HepG2 (cell line): ENCODE measurements around the gene MAGEA9. TPM values are rescaled to one million over a fixed set of nuclear protein-coding genes. Genes with fewer than 3 reads are reported as not detected.
"Not testable (repeated sequence)": the region's sequence is repeated elsewhere in the genome, so short reads cannot be mapped to it uniquely, and the experiment has no call there.

ENCODE experiments used
- ATAC-seq: fragments of 200-7000 bp; cut with Tn5 transposase; 3 replicates; pipeline ENCODE4 v1.9.1; 2020; ENCODE audit warnings: mild to moderate bottlenecking, moderate library complexity
- BruUV-seq: library from RNA; stranded (reverse); fragments of 400-500 nt; replicated peaks from 2 replicates; lab custom pipeline; 2021; lab: Mats Ljungman, UMichigan
- CTCF ChIA-PET: fragments of 300-600 bp; formaldehyde crosslinking; extraction: SDS; loops from one replicate; lab custom pipeline; 2021; ENCODE audit warnings: low total read pairs, inconsistent platforms, low intra/inter-chr PET ratio; lab: Yijun Ruan, JAX
- POLR2A ChIA-PET: fragments of 350-600 bp; sonication (Branson Sonifier 250); formaldehyde crosslinking; loops from one replicate; lab custom pipeline; 2020; ENCODE audit warnings: antibody characterized with exemption, inconsistent platforms; lab: Yijun Ruan, JAX
- DNase-seq: peaks from one replicate; pipeline ENCODE4 v3.0.0-alpha.2; 2015; ENCODE audit warnings: low spot score
- FAIRE-seq: peaks from 3 replicates; lab custom pipeline; 2011; peaks lifted over from hg19 to GRCh38; lab: Jason Lieb, UNC
- H2AFZ ChIP-seq: one replicate; pipeline ENCODE4 v1.6.1; 2011; ENCODE audit warnings: low read length, inconsistent platforms
- H3K27ac ChIP-seq: fragments of 300-600 bp; 3 replicates; pipeline ENCODE4 v1.8.0; 2011; ENCODE audit warnings: mixed run types, mild to moderate bottlenecking, mixed read lengths, low read length, inconsistent platforms; ENCODE audit not compliant: insufficient read depth; ENCODE audit errors: extremely low read length
- H3K27me3 ChIP-seq, 2 experiments: fragments of 200-600 bp in 1 of 2; 2 replicates in 1 of 2; 3 replicates in 1 of 2; pipeline versions ENCODE4 v1.6.0 to v1.8.0; 2011; ENCODE audit warnings: low read length in 2 of 2, mild to moderate bottlenecking in 2 of 2, moderate library complexity in 2 of 2, inconsistent platforms in 1 of 2; ENCODE audit not compliant: insufficient read depth in 2 of 2, control insufficient read depth in 1 of 2
- H3K36me3 ChIP-seq, 2 experiments: fragments of 200-600 bp in 1 of 2; replicated peaks in 1 of 2; 2 replicates in 1 of 2; 3 replicates in 1 of 2; pipeline versions ENCODE4 v1.5.1 to v1.8.0; 2011; ENCODE audit warnings: low read length in 2 of 2, inconsistent platforms in 1 of 2; ENCODE audit not compliant: insufficient read depth in 2 of 2, control insufficient read depth in 1 of 2
- H3K4me1 ChIP-seq: 2 replicates; pipeline ENCODE4 v1.5.1; 2012; ENCODE audit warnings: low read length, inconsistent platforms; ENCODE audit not compliant: insufficient read depth
- H3K4me2 ChIP-seq: 2 replicates; pipeline ENCODE4 v1.6.0; 2011; ENCODE audit warnings: low read depth, low read length, inconsistent platforms
- H3K4me3 ChIP-seq, 3 experiments: fragments of 200-600 bp in 1 of 3; sonication (generic), shearing (Covaris generic) in 1 of 3; replicated peaks in 1 of 3; 2 replicates each; pipeline ENCODE4 v1.5.1; 2011 to 2016; ENCODE audit warnings: low read length in 3 of 3, inconsistent platforms in 2 of 3, low read depth in 2 of 3, mild to moderate bottlenecking in 2 of 3, control low read depth in 1 of 3, mixed read lengths in 1 of 3; ENCODE audit not compliant: insufficient read depth in 1 of 3
- H3K79me2 ChIP-seq: one replicate; pipeline ENCODE4 v1.6.1; 2011; ENCODE audit warnings: low read length, inconsistent platforms; ENCODE audit not compliant: insufficient read depth
- H3K9ac ChIP-seq: 2 replicates; pipeline ENCODE4 v1.6.0; 2011; ENCODE audit warnings: mild to moderate bottlenecking, low read depth, low read length, inconsistent platforms; ENCODE audit not compliant: insufficient read depth
- H3K9me3 ChIP-seq: 2 replicates; pipeline ENCODE4 v1.5.1; 2012; ENCODE audit warnings: mild to moderate bottlenecking, low read length
- H4K20me1 ChIP-seq: 2 replicates; pipeline ENCODE4 v1.6.0; 2011; ENCODE audit warnings: inconsistent platforms, mild to moderate bottlenecking, low read length, moderate library complexity; ENCODE audit not compliant: insufficient read depth
- BCLAF1 ChIP-seq: fragments of 450-650 bp; IDR thresholded peaks from 2 replicates; pipeline ENCODE4 v1.6.1; 2017; ENCODE audit warnings: mild to moderate bottlenecking
- RBAK ChIP-seq: sonication (generic); formaldehyde crosslinking; IDR thresholded peaks from 2 replicates; pipeline ENCODE4 v1.5.1; 2020; ENCODE audit warnings: mild to moderate bottlenecking, missing genetic modification reagents
- YEATS4 ChIP-seq: sonication (generic); formaldehyde crosslinking; IDR thresholded peaks from 2 replicates; pipeline ENCODE4 v1.4.0; 2020; ENCODE audit warnings: missing genetic modification reagents, borderline replicate concordance
- ZFX ChIP-seq: sonication (generic); formaldehyde crosslinking; IDR thresholded peaks from 2 replicates; pipeline ENCODE4 v1.4.0; 2020; ENCODE audit warnings: mild to moderate bottlenecking, low read depth, missing genetic modification reagents, moderate library complexity
- ZNF274 ChIP-seq: sonication (generic); formaldehyde crosslinking; IDR thresholded peaks from 2 replicates; pipeline ENCODE4 v1.5.1; 2020; ENCODE audit warnings: mild to moderate bottlenecking, missing genetic modification reagents
- ZNF550 ChIP-seq: sonication (generic); formaldehyde crosslinking; IDR thresholded peaks from 2 replicates; pipeline ENCODE4 v1.4.0; 2020; ENCODE audit warnings: mild to moderate bottlenecking, missing genetic modification reagents, borderline replicate concordance
- WGBS: methylation state at CpG from one replicate; pipeline ENCODE4 v1.1.6; 2017; ENCODE audit warnings: low lambda C conversion rate; 5-methylcytosine and 5-hydroxymethylcytosine counted together
- in situ Hi-C: cut with HindIII; loops from 2 replicates; pipeline ENCODE4 v1.10.0; 2017; ENCODE audit warnings: low pct_unique_long_range_greater_than_20kb; ENCODE audit not compliant: extremely low pct_ligation_motif_present
- intact Hi-C: fragments of 100-400 bp; cut with micrococcal nuclease; formaldehyde crosslinking; loops from one replicate; pipeline ENCODE4 v1.10.0; 2022; ENCODE audit not compliant: unreplicated experiment
- polyA plus RNA-seq, 8 experiments: library from polyadenylated mRNA; depleted of rRNA in 3 of 8; stranded (reverse) in 7 of 8; unstranded in 1 of 8; fragments of >200 nt; fragmentation: Illumina TruSeq in 4 of 8; extraction: Trizol in 4 of 8; gene quantifications; 2 replicates each; pipeline versions ENCODE4 v1.2.1 to v1.2.3, GENCODE V29; 2011 to 2016; ENCODE audit warnings: low read depth in 4 of 8, missing spikeins in 1 of 8, mixed read lengths in 1 of 8; ENCODE audit not compliant: insufficient read depth in 1 of 8
- total RNA-seq, 5 experiments: library from RNA; depleted of rRNA; stranded (reverse); fragments of >200 nt; fragmentation: Illumina TruSeq; extraction: Trizol; gene quantifications; 2 replicates each; pipeline ENCODE4 v1.2.3, GENCODE V29; 2016; ENCODE audit warnings: low read depth in 1 of 5

MAGEA9 gene
- total and polyA plus RNA-seq, 2 of the 13 experiments (the other 11 are each of a cell fraction or from before 2014, with no cell fraction given): 0.07 TPM; not detected in 1

GRCh38 chrX:149757206-149758067, 24.3 kb upstream of the MAGEA9 start:
- ChIA-PET CTCF (no interaction called here), POLR2A (no interaction called here)
- Histone ChIP-seq H3K27me3 (no peaks in the 10 kb centered on the region; a peak in 1 of 5 replicates), H3K4me3 (no peak overlapping the region), H3K9me3 (no peaks in the 10 kb centered on the region), H3K36me3 (no peaks in the 10 kb centered on the region)
- no peak for FAIRE-seq
- no TSS peak for BruUV-seq
- in situ Hi-C loops: no loop called here
- ATAC-seq: no peak
- TF ChIP-seq ZNF274 (no peak), ZFX (no peak), RBAK (CRISPR knock-in tag) (no peak), YEATS4 (CRISPR knock-in tag) (no peak)
- TF ChIP-seq, all 625 proteins: peak for 0
- no peak overlapping the region for H3K27ac ChIP-seq
- no peak for DNase-seq
- H3K79me2 ChIP-seq: no peaks in the 10 kb centered on the region
- WGBS: 0% methylated on average over 3 of the region's 8 CpGs
- H4K20me1 ChIP-seq: no peaks in the 10 kb centered on the region
- intact Hi-C loops: no loop called here
- no peak overlapping the region for H3K9ac ChIP-seq
- no peaks in the 10 kb centered on the region for H3K4me1 ChIP-seq
- no peak overlapping the region for H2AFZ ChIP-seq
- no peak overlapping the region for H3K4me2 ChIP-seq

- H3K9ac ChIP-seq: no peak overlapping the region
- no peak overlapping the region for H3K4me2 ChIP-seq
- H3K4me1 ChIP-seq: no peaks in the 10 kb centered on the region
- H3K36me3 ChIP-seq: no peaks in the 10 kb centered on the region
- intact Hi-C loops (no loop called here), in situ Hi-C loops (no loop called here)
- no TSS peak for BruUV-seq
- ATAC-seq: no peak
- TF ChIP-seq BCLAF1: no peak
- no peak for TF ChIP-seq ZNF550 (CRISPR knock-in tag)
- H3K9me3 ChIP-seq: no peaks in the 10 kb centered on the region
- H3K79me2 ChIP-seq: no peaks in the 10 kb centered on the region
- no peaks in the 10 kb centered on the region for H4K20me1 ChIP-seq
- no peak overlapping the region for H3K4me3 ChIP-seq
- no peaks in the 10 kb centered on the region; a peak in 1 of 5 replicates for H3K27me3 ChIP-seq
- no peak for DNase-seq
- no peak overlapping the region for H3K27ac ChIP-seq
- no CpG with 5 or more reads among the region's 18 CpGs for WGBS
- no peak overlapping the region for H2AFZ ChIP-seq
- ChIA-PET POLR2A (no interaction called here), CTCF (no interaction called here)
- no peak for FAIRE-seq
Measured at GRCh38 chrX:149758068-149758714, 23.5 kb upstream of the MAGEA9 start.

- WGBS: no CpG with 5 or more reads among the region's 17 CpGs
- BruUV-seq, H3K4me1 ChIP-seq, H4K20me1 ChIP-seq, in situ Hi-C loops, DNase-seq, H3K4me3 ChIP-seq, FAIRE-seq, H3K9me3 ChIP-seq, POLR2A ChIA-PET, H3K79me2 ChIP-seq, CTCF ChIA-PET, ATAC-seq, H2AFZ ChIP-seq, H3K27me3 ChIP-seq, H3K27ac ChIP-seq, H3K4me2 ChIP-seq, intact Hi-C loops, H3K9ac ChIP-seq, H3K36me3 ChIP-seq: not testable (repeated sequence)
Measured at GRCh38 chrX:149758715-149759078, 23.0 kb upstream of the MAGEA9 start.
